Mesothelial cell of epicardium (in vitro differentiated cells): Measurements from ENCODE around the gene COA8. TPM values are rescaled to one million over a fixed set of nuclear protein-coding genes. Genes with fewer than 3 reads are reported as not detected.

Source experiments
- DNase-seq, 2 experiments: peaks; one replicate each; pipeline ENCODE4 v3.0.0; 2021; ENCODE audit warnings: low spot score in 2 of 2; ENCODE audit not compliant: unreplicated experiment in 2 of 2
- H3K27ac Mint-ChIP-seq: 2 replicates; pipeline ENCODE4 v1.8.0; 2021; ENCODE audit warnings: mixed read lengths
- H3K27me3 Mint-ChIP-seq: 2 replicates; pipeline ENCODE4 v1.8.0; 2021; ENCODE audit warnings: low read depth, mixed read lengths
- H3K36me3 Mint-ChIP-seq: 2 replicates; pipeline ENCODE4 v1.8.0; 2021; ENCODE audit warnings: mixed read lengths
- H3K4me1 Mint-ChIP-seq: 2 replicates; pipeline ENCODE4 v1.8.0; 2021; ENCODE audit warnings: mixed read lengths
- H3K4me3 Mint-ChIP-seq: 2 replicates; pipeline ENCODE4 v1.8.0; 2021; ENCODE audit warnings: mild to moderate bottlenecking, moderate library complexity, mixed read lengths
- H3K9me3 Mint-ChIP-seq: 2 replicates; pipeline ENCODE4 v1.8.0; 2021; ENCODE audit warnings: mixed read lengths
- CTCF ChIP-seq: fragments of 200-600 bp; sonication (generic); IDR thresholded peaks from one replicate; pipeline ENCODE4 v1.5.0; 2021; ENCODE audit warnings: antibody characterized with exemption; ENCODE audit not compliant: unreplicated experiment
- total RNA-seq: library from RNA; stranded (reverse); gene quantifications from 3 replicates; pipeline ENCODE4 v1.2.1, GENCODE V29; 2021

The COA8 gene
- total RNA-seq, 1 donor from 2014 or later, result 36.0 TPM

GRCh38 chr14:103613517-103613916 lies 50.8 kb downstream of the COA8 start:
- no peak overlapping the region for H3K27ac Mint-ChIP-seq
- TF ChIP-seq CTCF, result no peak
- no peaks in the 10 kb centered on the region for H3K4me1 Mint-ChIP-seq
- peaks cover 7% of the 10 kb centered on the region for H3K9me3 Mint-ChIP-seq
- no peak overlapping the region for H3K4me3 Mint-ChIP-seq
- H3K27me3 Mint-ChIP-seq, result peaks cover 9% of the 10 kb centered on the region
- DNase-seq, result no peak
- H3K36me3 Mint-ChIP-seq, result peaks cover 7% of the 10 kb centered on the region

GRCh38 chr14:103616635-103617300 lies 54.0 kb downstream of the COA8 start:
- TF ChIP-seq CTCF, result no peak
- no peaks in the 10 kb centered on the region for H3K36me3 Mint-ChIP-seq
- H3K4me1 Mint-ChIP-seq, result no peaks in the 10 kb centered on the region
- DNase-seq, result no peak
- no peaks in the 10 kb centered on the region for H3K9me3 Mint-ChIP-seq
- no peak overlapping the region for H3K4me3 Mint-ChIP-seq
- H3K27ac Mint-ChIP-seq, result no peak overlapping the region
- H3K27me3 Mint-ChIP-seq, result no peaks in the 10 kb centered on the region

DNA sequence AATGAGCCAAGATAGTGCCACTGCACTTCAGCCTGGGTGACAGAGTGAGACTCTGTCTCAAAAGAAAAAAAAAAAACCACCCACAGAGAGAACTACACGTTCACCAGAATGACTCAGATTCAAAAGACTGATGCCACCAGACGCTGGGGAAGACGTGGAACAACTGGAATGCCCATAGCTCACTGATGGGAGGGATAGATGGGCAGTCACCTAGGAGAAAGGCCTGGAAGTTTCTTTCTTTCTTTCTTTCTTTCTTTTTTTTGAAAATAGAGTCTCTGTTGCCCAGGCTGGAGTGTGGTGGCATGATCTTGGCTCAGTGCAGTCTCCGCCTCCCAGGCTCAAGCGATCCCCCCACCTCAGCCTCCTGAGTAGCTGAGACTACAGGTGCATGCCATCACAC lies 56.3 kb downstream of the COA8 start:
- Mint-ChIP-seq H3K36me3 (no peaks in the 10 kb centered on the region), H3K4me3 (no peak overlapping the region), H3K4me1 (no peaks in the 10 kb centered on the region), H3K27ac (no peak overlapping the region), H3K9me3 (no peaks in the 10 kb centered on the region), H3K27me3 (no peaks in the 10 kb centered on the region)
- no peak for TF ChIP-seq CTCF
- no peak for DNase-seq

GRCh38 chr14:103621860-103622259 lies 59.1 kb downstream of the COA8 start:
- Mint-ChIP-seq H3K9me3 (no peaks in the 10 kb centered on the region), H3K27me3 (no peaks in the 10 kb centered on the region), H3K27ac (no peak overlapping the region), H3K4me3 (no peak overlapping the region), H3K36me3 (no peaks in the 10 kb centered on the region), H3K4me1 (no peaks in the 10 kb centered on the region)
- no peak for TF ChIP-seq CTCF
- no peak for DNase-seq

GRCh38 chr14:103623308-103623707 lies 60.5 kb downstream of the COA8 start:
- no peak for DNase-seq
- Mint-ChIP-seq H3K27ac (no peak overlapping the region), H3K4me3 (no peak overlapping the region), H3K36me3 (no peaks in the 10 kb centered on the region), H3K9me3 (no peaks in the 10 kb centered on the region), H3K4me1 (peaks cover 3% of the 10 kb centered on the region), H3K27me3 (no peaks in the 10 kb centered on the region)
- TF ChIP-seq CTCF, result no peak

GRCh38 chr14:103623883-103624482 lies 61.2 kb downstream of the COA8 start:
- TF ChIP-seq CTCF, result no peak

More at GRCh38 chr14:103623883-103624482, 61.2 kb downstream of the COA8 start:
- Mint-ChIP-seq H3K36me3 (no peaks in the 10 kb centered on the region), H3K27me3 (no peaks in the 10 kb centered on the region), H3K27ac (no peak overlapping the region), H3K4me1 (peaks cover 3% of the 10 kb centered on the region), H3K4me3 (no peak overlapping the region), H3K9me3 (no peaks in the 10 kb centered on the region)
- DNase-seq, result no peak
